ENCODE results near the gene PCDH12.

DNA sequence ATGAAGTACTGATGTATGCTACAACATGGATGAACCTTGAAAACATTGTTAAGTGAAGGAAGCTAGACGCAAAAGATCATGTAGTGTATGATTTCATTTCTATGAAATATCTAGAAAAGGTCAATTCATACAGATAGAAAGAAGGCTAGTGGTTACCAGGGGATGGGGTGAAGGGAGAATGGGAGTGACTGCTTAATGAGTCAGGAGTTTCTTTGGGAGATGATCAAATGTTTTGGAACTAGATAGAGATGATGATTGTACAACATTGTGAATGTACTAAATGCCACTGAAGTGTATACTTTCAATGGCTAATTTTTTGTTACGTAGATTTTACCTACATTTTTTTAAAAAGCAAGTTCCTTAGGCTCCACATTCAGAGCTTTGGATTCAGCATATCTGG is 49.2 kb downstream of the PCDH12 start:
- TF ChIP-seq YY1 (IDR thresholded peaks at IDR 0.05; ENCODE audit: low read depth) = no peak
- TF ChIP-seq, protein P1, sequence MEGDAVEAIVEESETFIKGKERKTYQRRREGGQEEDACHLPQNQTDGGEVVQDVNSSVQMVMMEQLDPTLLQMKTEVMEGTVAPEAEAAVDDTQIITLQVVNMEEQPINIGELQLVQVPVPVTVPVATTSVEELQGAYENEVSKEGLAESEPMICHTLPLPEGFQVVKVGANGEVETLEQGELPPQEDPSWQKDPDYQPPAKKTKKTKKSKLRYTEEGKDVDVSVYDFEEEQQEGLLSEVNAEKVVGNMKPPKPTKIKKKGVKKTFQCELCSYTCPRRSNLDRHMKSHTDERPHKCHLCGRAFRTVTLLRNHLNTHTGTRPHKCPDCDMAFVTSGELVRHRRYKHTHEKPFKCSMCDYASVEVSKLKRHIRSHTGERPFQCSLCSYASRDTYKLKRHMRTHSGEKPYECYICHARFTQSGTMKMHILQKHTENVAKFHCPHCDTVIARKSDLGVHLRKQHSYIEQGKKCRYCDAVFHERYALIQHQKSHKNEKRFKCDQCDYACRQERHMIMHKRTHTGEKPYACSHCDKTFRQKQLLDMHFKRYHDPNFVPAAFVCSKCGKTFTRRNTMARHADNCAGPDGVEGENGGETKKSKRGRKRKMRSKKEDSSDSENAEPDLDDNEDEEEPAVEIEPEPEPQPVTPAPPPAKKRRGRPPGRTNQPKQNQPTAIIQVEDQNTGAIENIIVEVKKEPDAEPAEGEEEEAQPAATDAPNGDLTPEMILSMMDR (IDR thresholded peaks at IDR 0.05) = no peak
- TF ChIP-seq EZH2phosphoT487 (IDR thresholded peaks at IDR 0.05; ENCODE audit: borderline replicate concordance, low read depth) = no peak
- no peak for TF ChIP-seq SMC3 (IDR thresholded peaks at IDR 0.05; ENCODE audit: low read depth, low read length)
- TF ChIP-seq TCF12 (IDR thresholded peaks at IDR 0.05) = no peak
- no peak for TF ChIP-seq MXI1 (IDR thresholded peaks at IDR 0.05; ENCODE audit: low read depth, low read length)
- TF ChIP-seq CHD2 (IDR thresholded peaks at IDR 0.05; ENCODE audit: low read length, partially characterized antibody) = no peak
- TF ChIP-seq FOXM1 (IDR thresholded peaks at IDR 0.05; ENCODE audit: low read depth) = no peak
- TF ChIP-seq FOXJ3 (CRISPR knock-in tag; IDR thresholded peaks at IDR 0.05) = no peak

All from SK-N-SH (cell line).